ENCODE data around the gene SMC1B.

Gene SMC1B

DNA sequence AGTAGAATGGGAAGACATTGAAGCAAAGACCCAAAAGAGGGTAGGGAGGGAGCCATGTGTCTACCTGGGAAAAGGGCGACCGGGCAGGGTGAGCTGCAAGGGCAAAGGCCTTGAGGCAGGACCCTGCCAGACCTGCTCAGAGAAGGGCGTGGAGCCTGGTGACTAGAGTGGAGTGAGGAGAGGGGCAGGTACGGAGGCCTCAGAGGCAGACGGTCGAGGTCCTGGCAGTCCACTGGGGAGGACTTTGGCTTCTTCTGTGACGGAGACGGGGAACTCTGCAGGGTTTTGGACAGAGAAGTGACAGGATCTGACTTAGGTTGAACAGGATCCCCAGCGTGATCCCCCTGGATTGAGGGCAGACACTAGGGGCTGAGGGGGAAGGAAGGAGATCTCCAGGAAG is 13.0 kb upstream of the SMC1B start:
- Histone ChIP-seq H3K4me2 (ENCODE audit: low read length) (no peak overlapping the region), H3K27me3 (ENCODE audit: control insufficient read depth, insufficient read depth, low read length) (peaks cover 11% of the 10 kb centered on the region), H3K9me3 (replicated peaks; ENCODE audit: low read length) (no peaks in the 10 kb centered on the region), H3K4me1 (ENCODE audit: control insufficient read depth, insufficient read depth, low read length) (no peaks in the 10 kb centered on the region), H3K9ac (ENCODE audit: low read depth, low read length) (no peak overlapping the region), H3K36me3 (ENCODE audit: insufficient read depth, low read length) (no peaks in the 10 kb centered on the region), H3K4me3 (ENCODE audit: low read length) (no peak overlapping the region)

DNA sequence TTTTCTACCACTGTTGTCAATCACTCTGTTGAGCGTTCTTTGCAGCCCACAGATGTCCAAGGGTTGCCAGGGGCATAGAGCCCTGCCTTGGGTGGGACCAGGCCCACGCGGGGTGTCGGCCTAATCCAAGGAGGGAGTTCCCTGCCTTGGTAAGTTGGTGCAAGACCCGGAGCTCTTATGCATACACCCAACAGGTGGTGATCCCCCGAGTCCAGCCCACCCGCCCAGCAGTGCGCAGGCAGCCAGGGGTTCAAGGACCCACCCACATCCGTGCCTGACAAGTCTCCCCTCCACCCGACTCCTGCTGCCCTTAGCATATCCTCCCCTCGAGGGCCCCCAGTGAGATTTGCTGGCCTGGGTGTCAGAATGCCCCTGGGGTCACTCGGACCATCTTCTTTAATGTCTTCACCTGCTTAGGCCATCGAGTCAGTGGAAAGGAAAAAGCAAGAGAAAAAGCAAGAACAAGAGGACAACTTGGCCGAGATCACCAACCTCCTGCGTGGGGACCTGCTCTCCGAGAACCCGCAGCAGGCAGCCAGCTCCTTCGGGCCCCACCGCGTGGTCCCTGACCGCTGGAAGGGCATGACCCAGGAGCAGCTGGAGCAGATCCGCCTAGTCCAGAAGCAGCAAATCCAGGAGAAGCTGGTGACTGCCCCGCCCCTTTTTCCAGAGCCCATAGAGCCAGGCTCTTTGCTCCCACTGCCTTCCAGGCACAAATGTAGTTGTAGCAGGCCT is 12.3 kb upstream of the SMC1B start:
- Histone ChIP-seq H3K4me2 (ENCODE audit: low read length) (no peak overlapping the region), H3K4me3 (ENCODE audit: low read length) (no peak overlapping the region), H3K36me3 (ENCODE audit: insufficient read depth, low read length) (no peaks in the 10 kb centered on the region), H3K9ac (ENCODE audit: low read depth, low read length) (no peak overlapping the region), H3K4me1 (ENCODE audit: control insufficient read depth, insufficient read depth, low read length) (no peaks in the 10 kb centered on the region), H3K9me3 (replicated peaks; ENCODE audit: low read length) (no peaks in the 10 kb centered on the region), H3K27me3 (ENCODE audit: control insufficient read depth, insufficient read depth, low read length) (peaks cover 11% of the 10 kb centered on the region)

GRCh38 chr22:45425101-45425500 is 11.7 kb upstream of the SMC1B start:
- no peak overlapping the region for H3K4me3 ChIP-seq (ENCODE audit: low read length)
- no peaks in the 10 kb centered on the region for H3K36me3 ChIP-seq (ENCODE audit: insufficient read depth, low read length)
- H3K4me2 ChIP-seq (ENCODE audit: low read length), result no peak overlapping the region
- H3K9ac ChIP-seq (ENCODE audit: low read depth, low read length), result no peak overlapping the region
- no peaks in the 10 kb centered on the region for H3K4me1 ChIP-seq (ENCODE audit: control insufficient read depth, insufficient read depth, low read length)
- no peaks in the 10 kb centered on the region for H3K9me3 ChIP-seq (replicated peaks; ENCODE audit: low read length)
- H3K27me3 ChIP-seq (ENCODE audit: control insufficient read depth, insufficient read depth, low read length), result peaks cover 5% of the 10 kb centered on the region

- H3K9me3 ChIP-seq (replicated peaks; ENCODE audit: low read length), result no peaks in the 10 kb centered on the region
- no peak overlapping the region for H3K9ac ChIP-seq (ENCODE audit: low read depth, low read length)
- peaks cover 4% of the 10 kb centered on the region for H3K27me3 ChIP-seq (ENCODE audit: control insufficient read depth, insufficient read depth, low read length)
- H3K36me3 ChIP-seq (ENCODE audit: insufficient read depth, low read length), result no peaks in the 10 kb centered on the region
- no peak overlapping the region for H3K4me2 ChIP-seq (ENCODE audit: low read length)
- H3K4me1 ChIP-seq (ENCODE audit: control insufficient read depth, insufficient read depth, low read length), result no peaks in the 10 kb centered on the region
- no peak overlapping the region for H3K4me3 ChIP-seq (ENCODE audit: low read length)
Measured at GRCh38 chr22:45424241-45424731, 10.9 kb upstream of the SMC1B start.

GRCh38 chr22:45423524-45423923 is 10.1 kb upstream of the SMC1B start:
- H3K9me3 ChIP-seq (replicated peaks; ENCODE audit: low read length), result no peaks in the 10 kb centered on the region
- H3K27me3 ChIP-seq (ENCODE audit: control insufficient read depth, insufficient read depth, low read length), result no peaks in the 10 kb centered on the region
- H3K9ac ChIP-seq (ENCODE audit: low read depth, low read length), result no peak overlapping the region
- no peaks in the 10 kb centered on the region for H3K4me1 ChIP-seq (ENCODE audit: control insufficient read depth, insufficient read depth, low read length)
- H3K4me2 ChIP-seq (ENCODE audit: low read length), result no peak overlapping the region
- no peak overlapping the region for H3K4me3 ChIP-seq (ENCODE audit: low read length)
- no peaks in the 10 kb centered on the region for H3K36me3 ChIP-seq (ENCODE audit: insufficient read depth, low read length)

- H3K36me3 ChIP-seq (ENCODE audit: insufficient read depth, low read length), result no peaks in the 10 kb centered on the region
Measured at GRCh38 chr22:45422237-45422983, 9.0 kb upstream of the SMC1B start.

GRCh38 chr22:45421349-45422055 is 8.1 kb upstream of the SMC1B start:
- Histone ChIP-seq H3K36me3 (ENCODE audit: insufficient read depth, low read length) (no peaks in the 10 kb centered on the region), H3K9ac (ENCODE audit: low read depth, low read length) (no peak overlapping the region), H3K4me1 (ENCODE audit: control insufficient read depth, insufficient read depth, low read length) (no peaks in the 10 kb centered on the region), H3K4me2 (ENCODE audit: low read length) (no peak overlapping the region), H3K27me3 (ENCODE audit: control insufficient read depth, insufficient read depth, low read length) (no peaks in the 10 kb centered on the region), H3K9me3 (replicated peaks; ENCODE audit: low read length) (no peaks in the 10 kb centered on the region), H3K4me3 (ENCODE audit: low read length) (no peak overlapping the region)

More at GRCh38 chr22:45422237-45422983, 9.0 kb upstream of the SMC1B start:
- Histone ChIP-seq H3K27me3 (ENCODE audit: control insufficient read depth, insufficient read depth, low read length) (no peaks in the 10 kb centered on the region), H3K9me3 (replicated peaks; ENCODE audit: low read length) (no peaks in the 10 kb centered on the region), H3K4me1 (ENCODE audit: control insufficient read depth, insufficient read depth, low read length) (no peaks in the 10 kb centered on the region), H3K9ac (ENCODE audit: low read depth, low read length) (no peak overlapping the region), H3K4me3 (ENCODE audit: low read length) (no peak overlapping the region), H3K4me2 (ENCODE audit: low read length) (no peak overlapping the region)

GRCh38 chr22:45420539-45420938 is 7.1 kb upstream of the SMC1B start:
- Histone ChIP-seq H3K27me3 (ENCODE audit: control insufficient read depth, insufficient read depth, low read length) (no peaks in the 10 kb centered on the region), H3K4me3 (ENCODE audit: low read length) (no peak overlapping the region), H3K9ac (ENCODE audit: low read depth, low read length) (no peak overlapping the region), H3K4me1 (ENCODE audit: control insufficient read depth, insufficient read depth, low read length) (no peaks in the 10 kb centered on the region), H3K9me3 (replicated peaks; ENCODE audit: low read length) (no peaks in the 10 kb centered on the region), H3K4me2 (ENCODE audit: low read length) (no peak overlapping the region), H3K36me3 (ENCODE audit: insufficient read depth, low read length) (no peaks in the 10 kb centered on the region)

GRCh38 chr22:45420011-45420410 is 6.6 kb upstream of the SMC1B start:
- Histone ChIP-seq H3K9ac (ENCODE audit: low read depth, low read length) (no peak overlapping the region), H3K4me3 (ENCODE audit: low read length) (no peak overlapping the region), H3K9me3 (replicated peaks; ENCODE audit: low read length) (no peaks in the 10 kb centered on the region), H3K36me3 (ENCODE audit: insufficient read depth, low read length) (no peaks in the 10 kb centered on the region), H3K27me3 (ENCODE audit: control insufficient read depth, insufficient read depth, low read length) (no peaks in the 10 kb centered on the region), H3K4me1 (ENCODE audit: control insufficient read depth, insufficient read depth, low read length) (no peaks in the 10 kb centered on the region), H3K4me2 (ENCODE audit: low read length) (no peak overlapping the region)

DNA sequence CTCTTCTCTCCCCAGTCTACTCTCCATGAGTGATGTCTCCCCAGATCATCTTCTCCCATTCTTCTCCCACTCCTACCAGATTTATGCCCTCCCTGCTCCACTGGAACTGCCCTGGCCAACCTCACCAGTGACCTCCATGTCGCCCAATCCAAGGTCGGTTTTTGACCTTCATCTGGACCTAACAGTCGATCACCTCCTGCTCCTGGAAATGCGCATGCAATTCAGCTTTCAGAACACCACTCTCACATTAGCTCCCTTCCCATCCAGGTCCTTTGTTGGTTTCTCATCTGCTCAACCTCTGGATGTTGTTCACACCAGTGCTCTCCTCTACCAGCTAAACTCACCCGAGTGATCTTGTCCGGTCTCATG is 5.4 kb upstream of the SMC1B start:
- Histone ChIP-seq H3K9ac (ENCODE audit: low read depth, low read length) (no peak overlapping the region), H3K36me3 (ENCODE audit: insufficient read depth, low read length) (no peaks in the 10 kb centered on the region), H3K4me1 (ENCODE audit: control insufficient read depth, insufficient read depth, low read length) (peaks cover 1% of the 10 kb centered on the region), H3K4me2 (ENCODE audit: low read length) (no peak overlapping the region), H3K4me3 (ENCODE audit: low read length) (no peak overlapping the region), H3K9me3 (replicated peaks; ENCODE audit: low read length) (no peaks in the 10 kb centered on the region), H3K27me3 (ENCODE audit: control insufficient read depth, insufficient read depth, low read length) (no peaks in the 10 kb centered on the region)

- Histone ChIP-seq H3K4me3 (ENCODE audit: low read length) (no peak overlapping the region), H3K9me3 (replicated peaks; ENCODE audit: low read length) (no peaks in the 10 kb centered on the region), H3K4me1 (ENCODE audit: control insufficient read depth, insufficient read depth, low read length) (peaks cover 7% of the 10 kb centered on the region), H3K27me3 (ENCODE audit: control insufficient read depth, insufficient read depth, low read length) (no peaks in the 10 kb centered on the region), H3K36me3 (ENCODE audit: insufficient read depth, low read length) (no peaks in the 10 kb centered on the region), H3K4me2 (ENCODE audit: low read length) (no peak overlapping the region), H3K9ac (ENCODE audit: low read depth, low read length) (no peak overlapping the region)
Measured at GRCh38 chr22:45418056-45418769, 4.8 kb upstream of the SMC1B start.

Data from skeletal muscle satellite cell (primary cell).